ENCODE results near the gene HLA-DOA.

HLA-DOA gene

DNA sequence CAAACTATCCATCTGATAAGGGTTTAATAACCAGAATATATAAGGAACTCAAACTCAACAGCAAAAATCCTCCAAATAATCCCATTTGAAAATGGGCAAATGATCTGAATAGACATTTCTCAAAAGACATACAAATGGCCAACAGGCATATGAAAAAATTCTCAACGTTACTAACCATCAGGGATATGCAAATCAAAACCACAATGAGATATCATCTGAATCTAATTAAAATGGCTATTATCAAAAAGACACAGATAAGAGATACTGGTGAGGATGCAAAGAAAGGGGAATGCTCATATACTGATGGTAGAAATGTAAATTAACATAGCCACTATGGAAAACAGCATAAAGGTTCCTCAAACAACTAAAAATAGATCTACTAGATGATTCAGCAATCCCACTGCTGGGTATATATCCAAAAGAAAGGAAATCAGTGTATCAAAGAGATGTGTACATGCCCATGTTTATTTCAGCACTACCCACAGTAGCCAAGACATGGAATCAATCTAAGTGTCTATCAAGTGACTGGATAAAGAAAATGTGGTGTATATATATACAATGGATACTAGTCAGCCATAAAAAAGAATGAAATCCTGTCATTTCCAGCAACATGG is 47.1 kb downstream of the HLA-DOA start:
- no peak for DNase-seq

DNA sequence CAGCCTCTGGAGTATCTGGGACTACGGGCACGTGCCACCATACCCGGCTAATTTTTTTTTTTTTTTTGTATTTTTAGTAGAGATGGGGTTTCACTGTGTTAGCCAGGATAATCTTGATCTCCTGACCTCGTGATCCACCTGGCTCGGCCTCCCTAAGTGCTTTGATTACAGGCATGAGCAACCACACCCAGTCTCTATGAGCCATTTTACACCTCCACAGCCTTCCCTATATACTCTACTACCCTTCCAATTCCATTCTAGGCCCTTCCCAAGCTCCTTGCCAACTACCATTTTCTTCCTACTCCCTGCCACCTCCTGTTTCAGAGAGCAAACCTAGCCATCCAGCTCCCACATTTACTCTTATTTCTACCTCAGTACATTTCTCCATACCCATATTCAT is 48.8 kb downstream of the HLA-DOA start:
- no peak for DNase-seq

DNA sequence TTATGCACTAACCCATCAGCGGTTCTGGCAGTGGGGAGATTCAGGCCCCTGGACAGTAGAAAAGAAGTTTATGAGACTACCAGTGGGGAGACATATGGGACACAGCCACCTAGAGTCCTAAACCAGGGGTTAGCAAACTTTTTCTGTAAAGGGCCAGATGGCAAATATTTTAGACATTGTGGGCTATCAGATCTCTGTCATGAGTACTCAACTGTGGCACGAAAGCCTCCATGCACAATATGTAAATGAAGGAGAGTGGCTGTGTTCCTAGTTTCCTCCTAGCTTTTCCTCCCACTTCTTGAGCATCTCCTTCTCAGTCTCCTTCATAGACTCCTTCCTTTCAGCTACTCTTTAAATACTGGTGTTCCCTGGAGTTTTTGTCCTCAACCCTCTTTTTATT is 53.2 kb downstream of the HLA-DOA start:
- no peak for DNase-seq

DNA sequence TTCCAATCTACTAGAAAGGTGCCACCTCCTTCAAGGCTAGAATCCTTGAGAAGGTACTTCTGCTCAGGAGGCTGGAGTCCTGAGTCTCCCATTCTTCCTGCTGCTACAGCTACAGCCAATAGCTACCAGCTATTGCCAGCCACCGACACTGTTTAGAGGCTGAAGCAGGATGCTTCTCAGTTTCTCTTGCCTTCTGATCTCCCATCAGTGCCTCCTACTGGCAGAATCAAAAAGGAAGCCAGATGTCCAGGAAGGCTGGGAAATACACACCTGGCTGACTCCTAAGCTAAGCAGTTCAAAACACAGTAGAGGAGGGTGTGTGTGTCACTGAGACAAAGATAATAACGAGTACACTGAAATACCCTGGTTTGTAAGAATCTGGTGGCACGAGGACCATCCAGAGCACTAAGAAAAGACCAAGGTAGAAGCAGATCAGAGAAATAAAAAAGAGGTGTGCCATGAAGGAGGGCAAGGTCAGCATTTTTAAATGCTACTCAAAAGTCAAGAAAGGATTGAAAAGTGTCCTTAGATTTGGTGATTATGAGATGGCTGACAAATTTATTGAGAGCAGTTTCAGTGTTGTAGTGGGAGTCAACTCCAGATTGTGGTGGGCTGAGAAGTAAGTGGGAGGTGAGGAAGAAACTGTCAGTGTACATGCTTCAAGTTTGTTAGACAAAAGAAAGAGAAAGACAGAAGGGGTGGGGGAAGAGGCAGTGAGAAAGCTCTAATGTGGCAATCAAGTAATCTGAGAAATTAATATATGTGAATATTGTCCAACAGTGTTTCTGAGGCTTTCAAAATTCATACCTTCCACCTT is 54.2 kb downstream of the HLA-DOA start:
- no peak for DNase-seq

DNA sequence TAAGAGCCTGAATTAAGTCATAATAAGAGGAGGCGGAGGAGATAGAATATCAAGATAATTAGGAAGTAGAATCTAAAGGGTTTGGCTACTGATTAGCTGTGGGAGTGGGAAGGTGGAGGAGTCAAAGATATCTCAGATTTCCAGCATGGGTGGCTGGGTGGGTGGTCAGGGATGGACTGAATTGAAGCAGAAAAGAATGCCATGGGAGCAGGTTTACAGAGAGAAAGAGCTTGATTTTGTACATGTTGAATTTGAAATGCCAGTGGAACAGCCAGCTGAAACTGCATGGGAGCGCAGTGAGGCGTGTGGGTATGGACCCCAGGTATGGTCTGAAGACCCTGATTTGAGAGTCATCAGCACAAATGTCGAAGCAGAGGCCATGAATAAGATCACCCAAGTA is 55.1 kb downstream of the HLA-DOA start:
- DNase-seq = no peak

Measured in activated naive CD4-positive, alpha-beta T cell (primary cell).